Suppressor macrophage (primary cell): Measurements from ENCODE around the gene POGLUT2.

Source experiments
- DNase-seq, 4 experiments: peaks; one replicate each; pipeline ENCODE4 v3.0.0-alpha.2; 2020 to 2022

POGLUT2 gene

GRCh38 chr13:102763741-102764140, 35.0 kb downstream of the POGLUT2 start:
- no peak for DNase-seq

GRCh38 chr13:102761071-102761470, 37.7 kb downstream of the POGLUT2 start:
- no peak for DNase-seq

GRCh38 chr13:102758842-102759241, 39.9 kb downstream of the POGLUT2 start:
- no peak for DNase-seq

GRCh38 chr13:102757006-102757405, 41.8 kb downstream of the POGLUT2 start:
- DNase-seq = no peak

GRCh38 chr13:102751886-102752285, 46.9 kb downstream of the POGLUT2 start:
- DNase-seq = no peak

GRCh38 chr13:102742506-102742905, 56.3 kb downstream of the POGLUT2 start:
- no peak for DNase-seq

GRCh38 chr13:102742101-102742500, 56.7 kb downstream of the POGLUT2 start:
- no peak for DNase-seq
